ENCODE results near the gene OPCML.

GRCh38 chr11:133504906-133505305 is 27.4 kb downstream of the OPCML start:
- TF ChIP-seq, protein P1, sequence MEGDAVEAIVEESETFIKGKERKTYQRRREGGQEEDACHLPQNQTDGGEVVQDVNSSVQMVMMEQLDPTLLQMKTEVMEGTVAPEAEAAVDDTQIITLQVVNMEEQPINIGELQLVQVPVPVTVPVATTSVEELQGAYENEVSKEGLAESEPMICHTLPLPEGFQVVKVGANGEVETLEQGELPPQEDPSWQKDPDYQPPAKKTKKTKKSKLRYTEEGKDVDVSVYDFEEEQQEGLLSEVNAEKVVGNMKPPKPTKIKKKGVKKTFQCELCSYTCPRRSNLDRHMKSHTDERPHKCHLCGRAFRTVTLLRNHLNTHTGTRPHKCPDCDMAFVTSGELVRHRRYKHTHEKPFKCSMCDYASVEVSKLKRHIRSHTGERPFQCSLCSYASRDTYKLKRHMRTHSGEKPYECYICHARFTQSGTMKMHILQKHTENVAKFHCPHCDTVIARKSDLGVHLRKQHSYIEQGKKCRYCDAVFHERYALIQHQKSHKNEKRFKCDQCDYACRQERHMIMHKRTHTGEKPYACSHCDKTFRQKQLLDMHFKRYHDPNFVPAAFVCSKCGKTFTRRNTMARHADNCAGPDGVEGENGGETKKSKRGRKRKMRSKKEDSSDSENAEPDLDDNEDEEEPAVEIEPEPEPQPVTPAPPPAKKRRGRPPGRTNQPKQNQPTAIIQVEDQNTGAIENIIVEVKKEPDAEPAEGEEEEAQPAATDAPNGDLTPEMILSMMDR (conservative IDR thresholded peaks at IDR 0.05), result no peak
- no peak for TF ChIP-seq EZH2 (IDR thresholded peaks at IDR 0.05; ENCODE audit: low read depth)

All from PC-9 (cell line).